Sigmoid colon (tissue), 7 donors: ENCODE results near the gene GLIS1. TPM values are rescaled to one million over a fixed set of nuclear protein-coding genes. Genes with fewer than 3 reads are reported as not detected.
A peak's percentile ranks its signal among the peaks of the same experiment; 100 is the strongest.

ENCODE experiments used
- DNase-seq: peaks from one replicate; pipeline ENCODE4 v3.0.0-alpha.2; 2019
- H3K27ac ChIP-seq, 4 donors: fragments of 200-600 bp; sonication (generic); one replicate each; pipeline ENCODE4 v1.5.1; 2016 to 2019; ENCODE audit warnings: mild to moderate bottlenecking in 1 of 4
- H3K27me3 ChIP-seq, 3 donors: fragments of 200-600 bp; sonication (generic); one replicate each; pipeline ENCODE4 v1.5.1; 2019; ENCODE audit warnings: mild to moderate bottlenecking in 1 of 3
- H3K36me3 ChIP-seq, 4 donors: fragments of 200-600 bp; sonication (generic); one replicate each; pipeline ENCODE4 v1.5.1; 2016 to 2019
- H3K4me1 ChIP-seq, 4 donors: fragments of 200-600 bp; sonication (generic); one replicate each; pipeline ENCODE4 v1.5.1; 2017 to 2019
- H3K4me3 ChIP-seq, 4 donors: fragments of 200-600 bp; sonication (generic); one replicate each; pipeline ENCODE4 v1.5.1; 2017 to 2019; ENCODE audit warnings: mild to moderate bottlenecking in 2 of 4, moderate library complexity in 1 of 4
- H3K9me3 ChIP-seq, 4 donors: fragments of 200-600 bp in 3 of 4; sonication (generic) in 3 of 4; one replicate each; pipeline versions ENCODE4 v1.5.1 to v1.6.1; 2013 to 2019
- EP300 ChIP-seq, 4 donors: sonication (generic); formaldehyde crosslinking; IDR thresholded peaks; one replicate each; pipeline ENCODE4 v1.6.1; 2017; ENCODE audit warnings: antibody characterized with exemption in 4 of 4
- POLR2A ChIP-seq, 2 donors: fragments of 450-650 bp; IDR thresholded peaks; one replicate each; pipeline ENCODE4 v1.6.1; 2016; ENCODE audit warnings: antibody characterized with exemption in 2 of 2, mild to moderate bottlenecking in 2 of 2, moderate library complexity in 2 of 2
- POLR2AphosphoS5 ChIP-seq, 4 donors: sonication (generic); formaldehyde crosslinking; IDR thresholded peaks; one replicate each; pipeline ENCODE4 v1.6.1; 2017; ENCODE audit warnings: antibody characterized with exemption in 4 of 4
- WGBS, 2 donors: extraction: QIAGEN DNeasy Blood & Tissue Kit; methylation state at CpG; one replicate each; pipeline ENCODE4 v1.1.7; 2013; 5-methylcytosine and 5-hydroxymethylcytosine counted together
- intact Hi-C: fragments of 100-400 bp; cut with DNase I; formaldehyde crosslinking; loops from one replicate; pipeline ENCODE4 v1.15.1; 2023
- polyA plus RNA-seq, 3 donors: library from polyadenylated mRNA; stranded (reverse); fragments of 200-250 nt; gene quantifications; one replicate each; pipeline ENCODE4 v1.2.3, GENCODE V29; 2013
- total RNA-seq, 4 donors: library from RNA; depleted of rRNA; stranded (reverse); fragments of >200 nt; gene quantifications; one replicate each; pipeline ENCODE4 v1.1.0, GENCODE V29; 2016
- TF ChIP-seq, protein P1 (sequence below), 4 experiments: fragments of 450-650 bp in 3 of 4; fragments of 200-600 bp in 1 of 4; IDR thresholded peaks; one replicate each; pipeline ENCODE4 v1.5.1; 2016 to 2019; ENCODE audit warnings: antibody characterized with exemption in 4 of 4, mild to moderate bottlenecking in 3 of 4, moderate library complexity in 2 of 4
- donor health status: healthy with polysubstance abuse.
- donor health status: Bipolar disorder and iron deficiency.
- donor health status: healthy.

The GLIS1 gene
- total and polyA plus RNA-seq, 7 donors = 0.16 to 0.83 (median 0.32) TPM; not detected in 4

DNA sequence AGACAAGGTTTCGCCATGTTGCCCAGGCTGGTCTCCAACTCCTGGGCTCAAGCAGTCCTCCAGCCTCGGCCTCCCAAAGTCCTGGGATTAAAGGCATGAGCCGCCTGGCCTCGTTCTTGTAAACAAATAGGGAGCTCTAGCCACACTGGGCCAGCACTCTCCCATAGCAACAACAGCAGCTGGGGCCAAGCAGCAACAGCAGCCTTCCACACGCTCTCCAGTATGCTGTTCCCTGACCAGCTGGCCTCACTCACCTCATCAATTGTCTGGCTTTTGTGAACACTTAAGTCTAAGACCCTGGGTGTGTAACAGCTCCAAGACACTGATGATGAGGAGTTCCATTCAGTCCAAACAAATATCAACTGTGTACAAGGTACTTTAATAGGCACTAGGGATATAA is 16.9 kb upstream of the GLIS1 start:
- Histone ChIP-seq H3K27ac (no peak overlapping the region), H3K27me3 (no peaks in the 10 kb centered on the region), H3K4me3 (no peak overlapping the region), H3K4me1 (no peaks in the 10 kb centered on the region), H3K9me3 (no peaks in the 10 kb centered on the region), H3K36me3 (no peaks in the 10 kb centered on the region)
- TF ChIP-seq POLR2AphosphoS5 (IDR thresholded peaks at IDR 0.05) (no peak), EP300 (IDR thresholded peaks at IDR 0.05) (no peak), POLR2A (IDR thresholded peaks at IDR 0.05) (no peak)
- no peak for DNase-seq
- 80 to 86% methylated on average over 5 of the region's 5 CpGs for WGBS, 2 donors
- intact Hi-C loops = loop anchor here (2.0 kb wide), 1 partner anchor 271 kb away; no protein-coding TSS in a partner anchor

DNA sequence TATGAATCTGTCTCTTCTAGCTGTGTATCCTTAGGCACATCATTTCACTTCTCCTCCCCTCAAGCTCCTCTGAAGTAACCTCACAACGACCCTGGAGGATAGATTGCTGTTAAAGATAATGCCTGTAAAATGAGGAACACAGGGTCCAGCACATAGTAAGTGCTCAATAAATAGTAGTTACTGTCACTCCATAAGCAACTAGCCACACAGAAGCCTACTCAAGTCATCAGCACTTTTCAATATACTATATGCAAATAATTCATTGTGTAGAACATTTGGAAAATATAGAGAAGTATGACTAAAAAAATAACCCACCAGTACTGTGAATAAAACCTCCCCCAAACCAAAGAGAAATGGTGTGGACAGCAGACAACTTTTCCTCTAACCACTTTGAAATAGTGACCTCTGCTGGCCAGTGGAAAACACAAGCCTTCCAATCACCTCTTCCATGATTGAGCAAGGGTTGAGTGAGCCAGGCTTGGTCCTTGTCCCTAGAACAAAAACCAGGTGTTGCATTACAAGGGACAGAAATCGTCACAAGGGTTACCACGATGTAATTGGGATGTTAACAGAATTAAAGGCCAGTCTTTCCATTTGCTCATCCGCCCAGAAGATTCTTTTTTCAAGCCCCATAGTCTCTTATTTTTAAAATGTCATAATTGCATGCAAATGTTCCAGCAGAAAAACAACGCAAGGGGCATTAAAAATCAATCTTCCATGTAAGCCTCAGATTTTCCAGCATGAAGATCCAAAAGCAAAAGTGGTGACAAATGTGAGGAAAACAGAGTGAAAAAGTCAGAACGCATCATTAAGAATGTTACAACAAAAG is 15.7 kb upstream of the GLIS1 start:
- Histone ChIP-seq H3K27ac (no peak overlapping the region), H3K36me3 (no peaks in the 10 kb centered on the region), H3K4me1 (no peaks in the 10 kb centered on the region), H3K27me3 (no peaks in the 10 kb centered on the region), H3K9me3 (no peaks in the 10 kb centered on the region), H3K4me3 (no peak overlapping the region)
- TF ChIP-seq POLR2A (IDR thresholded peaks at IDR 0.05) = no peak
- TF ChIP-seq EP300 (IDR thresholded peaks at IDR 0.05) = no peak
- no peak for TF ChIP-seq POLR2AphosphoS5 (IDR thresholded peaks at IDR 0.05)
- TF ChIP-seq, protein P1, sequence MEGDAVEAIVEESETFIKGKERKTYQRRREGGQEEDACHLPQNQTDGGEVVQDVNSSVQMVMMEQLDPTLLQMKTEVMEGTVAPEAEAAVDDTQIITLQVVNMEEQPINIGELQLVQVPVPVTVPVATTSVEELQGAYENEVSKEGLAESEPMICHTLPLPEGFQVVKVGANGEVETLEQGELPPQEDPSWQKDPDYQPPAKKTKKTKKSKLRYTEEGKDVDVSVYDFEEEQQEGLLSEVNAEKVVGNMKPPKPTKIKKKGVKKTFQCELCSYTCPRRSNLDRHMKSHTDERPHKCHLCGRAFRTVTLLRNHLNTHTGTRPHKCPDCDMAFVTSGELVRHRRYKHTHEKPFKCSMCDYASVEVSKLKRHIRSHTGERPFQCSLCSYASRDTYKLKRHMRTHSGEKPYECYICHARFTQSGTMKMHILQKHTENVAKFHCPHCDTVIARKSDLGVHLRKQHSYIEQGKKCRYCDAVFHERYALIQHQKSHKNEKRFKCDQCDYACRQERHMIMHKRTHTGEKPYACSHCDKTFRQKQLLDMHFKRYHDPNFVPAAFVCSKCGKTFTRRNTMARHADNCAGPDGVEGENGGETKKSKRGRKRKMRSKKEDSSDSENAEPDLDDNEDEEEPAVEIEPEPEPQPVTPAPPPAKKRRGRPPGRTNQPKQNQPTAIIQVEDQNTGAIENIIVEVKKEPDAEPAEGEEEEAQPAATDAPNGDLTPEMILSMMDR (IDR thresholded peaks at IDR 0.05) = peak; percentile 29 to 66 (median 47)
- no peak for DNase-seq
- WGBS, 2 donors = 50 to 58% methylated on average over 6 of the region's 6 CpGs
- intact Hi-C loops = loop anchor here (2.0 kb wide), 1 partner anchor 270 kb away; no protein-coding TSS in a partner anchor

DNA sequence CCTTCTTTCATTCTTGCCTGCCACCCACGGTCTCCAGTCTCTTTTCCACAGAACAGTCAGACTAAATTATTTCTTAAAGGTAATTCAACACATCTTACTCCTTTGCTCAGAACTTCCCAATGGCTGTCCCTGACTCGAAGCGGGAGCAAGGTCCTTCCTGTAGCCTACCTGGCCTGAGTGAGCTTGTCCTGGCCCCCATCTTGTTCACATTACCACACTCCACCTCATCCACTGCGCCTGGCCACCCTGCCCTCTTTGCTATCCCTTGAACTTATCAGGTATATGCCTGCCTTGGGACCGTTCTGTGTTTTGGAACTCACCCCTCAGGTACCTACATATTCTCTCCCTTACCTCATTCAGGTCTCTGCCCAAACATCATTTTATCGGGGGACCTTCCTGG is 13.3 kb upstream of the GLIS1 start:
- intact Hi-C loops = no loop called here
- Histone ChIP-seq H3K4me1 (no peaks in the 10 kb centered on the region), H3K27ac (no peak overlapping the region), H3K27me3 (no peaks in the 10 kb centered on the region), H3K36me3 (no peaks in the 10 kb centered on the region), H3K9me3 (no peaks in the 10 kb centered on the region), H3K4me3 (no peak overlapping the region)
- DNase-seq = no peak
- WGBS, 2 donors = 92 to 94% methylated on average over 6 of the region's 6 CpGs
- TF ChIP-seq EP300 (IDR thresholded peaks at IDR 0.05) (no peak), POLR2A (IDR thresholded peaks at IDR 0.05) (no peak), POLR2AphosphoS5 (IDR thresholded peaks at IDR 0.05) (no peak)
- TF ChIP-seq, protein P1 (IDR thresholded peaks at IDR 0.05) = no peak

DNA sequence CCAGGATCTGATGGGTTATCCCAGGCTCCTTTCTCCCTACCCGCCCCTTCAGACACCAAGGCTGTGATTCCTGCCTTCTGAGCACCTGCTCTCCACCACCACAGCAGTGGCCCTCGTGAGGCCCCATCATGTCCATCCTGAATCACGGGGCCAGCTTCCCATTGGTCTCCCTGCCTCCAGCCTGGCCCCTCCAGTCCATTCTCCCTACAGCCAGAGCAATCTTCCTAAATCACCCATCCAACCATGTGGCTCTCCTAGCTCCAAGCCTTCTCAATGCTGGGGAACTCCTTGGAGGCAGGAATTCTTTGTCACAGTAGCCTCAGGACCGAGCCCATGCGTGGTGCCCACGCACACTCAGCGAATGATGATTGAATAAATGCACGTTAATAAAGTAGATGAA is 8.9 kb upstream of the GLIS1 start:
- H3K27me3 ChIP-seq = peaks cover 0 to 13% (median 5%) of the 10 kb centered on the region in 3 donors
- no peaks in the 10 kb centered on the region for H3K9me3 ChIP-seq
- no peaks in the 10 kb centered on the region for H3K4me1 ChIP-seq
- whole genome bisulfite sequencing, 2 donors = 87 to 89% methylated on average over 8 of the region's 8 CpGs
- H3K27ac ChIP-seq = no peak overlapping the region
- intact Hi-C loops = no loop called here
- TF ChIP-seq POLR2A (IDR thresholded peaks at IDR 0.05) (no peak), POLR2AphosphoS5 (IDR thresholded peaks at IDR 0.05) (no peak), EP300 (IDR thresholded peaks at IDR 0.05) (no peak)
- TF ChIP-seq, protein P1 (IDR thresholded peaks at IDR 0.05) = no peak
- no peak overlapping the region for H3K4me3 ChIP-seq
- no peaks in the 10 kb centered on the region for H3K36me3 ChIP-seq
- no peak for DNase-seq

DNA sequence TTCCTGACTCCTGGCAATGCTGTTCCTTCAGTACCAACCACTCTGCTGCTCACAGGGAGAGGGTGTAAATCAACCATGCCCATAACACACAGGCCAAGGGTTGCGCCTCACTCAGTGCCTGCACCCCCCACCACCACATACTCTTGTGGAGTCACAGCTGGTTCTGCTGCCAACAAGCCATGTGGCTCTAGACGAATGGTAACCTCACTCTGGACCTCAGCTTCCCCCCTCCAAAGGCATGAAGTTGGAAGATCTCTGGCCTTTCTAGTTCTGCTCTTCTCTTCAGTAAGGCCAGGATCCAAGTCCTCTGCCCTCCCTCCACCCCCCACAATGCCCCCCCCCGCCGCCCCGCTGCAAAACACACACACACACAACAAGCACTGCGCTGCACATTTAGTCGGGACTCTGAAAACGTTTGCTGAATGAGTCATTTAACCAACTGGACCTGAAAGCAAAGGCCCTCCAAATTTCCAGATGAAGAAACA is 1.7 kb upstream of the GLIS1 start:
- Histone ChIP-seq H3K4me1 (peaks cover 0 to 26% (median 23%) of the 10 kb centered on the region in 4 donors), H3K36me3 (no peaks in the 10 kb centered on the region), H3K9me3 (no peaks in the 10 kb centered on the region), H3K27me3 (peaks cover 9 to 76% (median 43%) of the 10 kb centered on the region in 3 donors), H3K27ac (no peak overlapping the region), H3K4me3 (no peak overlapping the region)
- WGBS, 2 donors = 54 to 74% methylated on average over 8 of the region's 8 CpGs
- intact Hi-C loops = no loop called here
- TF ChIP-seq POLR2A (IDR thresholded peaks at IDR 0.05) = no peak
- TF ChIP-seq POLR2AphosphoS5 (IDR thresholded peaks at IDR 0.05) = no peak
- TF ChIP-seq, protein P1 (IDR thresholded peaks at IDR 0.05) = no peak
- no peak for TF ChIP-seq EP300 (IDR thresholded peaks at IDR 0.05)
- no peak for DNase-seq
